ENCODE data around the gene BMPR1A.
A peak's percentile ranks its signal among the peaks of the same experiment; 100 is the strongest.
"Not testable (repeated sequence)": the region's sequence is repeated elsewhere in the genome, so short reads cannot be mapped to it uniquely, and the experiment has no call there.

The BMPR1A gene

DNA sequence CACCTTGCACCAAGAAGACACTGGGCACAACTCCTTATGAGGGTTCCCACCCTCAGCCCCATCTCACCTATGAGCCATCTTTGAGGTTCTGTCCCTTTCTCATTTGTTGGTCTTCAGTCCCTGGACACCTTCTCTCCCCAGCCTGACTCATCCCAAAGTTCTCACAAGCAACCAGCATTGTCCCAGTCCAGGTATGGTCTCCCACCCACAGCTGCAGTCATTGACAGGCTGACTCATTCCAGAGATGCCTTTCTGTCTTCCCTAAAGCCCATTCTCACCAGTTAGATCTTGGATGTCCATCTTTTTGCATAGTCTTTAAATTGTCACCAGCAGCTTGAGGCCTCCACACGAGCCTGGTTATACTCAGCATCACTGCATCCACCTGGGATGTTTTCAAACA, 26.7 kb upstream of the BMPR1A start:
- no peak for DNase-seq

DNA sequence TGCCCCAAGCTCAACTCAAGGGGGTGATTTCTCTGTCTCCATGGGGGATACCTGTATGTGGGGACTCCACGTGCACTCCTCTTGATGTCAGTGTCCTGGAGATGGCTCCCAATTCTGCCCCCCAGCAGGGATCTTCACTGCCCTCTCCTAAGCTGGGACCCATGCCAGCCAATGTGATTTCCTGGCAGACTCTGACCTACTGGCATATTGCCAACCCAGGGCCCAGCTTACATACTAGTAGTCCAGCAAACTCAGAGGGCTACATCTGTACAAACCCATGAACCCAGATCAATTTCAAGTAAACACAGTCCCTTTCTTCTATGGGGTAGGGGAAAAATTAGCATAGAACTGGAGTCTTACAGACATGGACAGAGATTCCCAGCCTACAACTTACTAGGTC, 26.2 kb upstream of the BMPR1A start:
- DNase-seq: peak in 18 of 58 donors; percentile 4 to 89 (median 15)

DNA sequence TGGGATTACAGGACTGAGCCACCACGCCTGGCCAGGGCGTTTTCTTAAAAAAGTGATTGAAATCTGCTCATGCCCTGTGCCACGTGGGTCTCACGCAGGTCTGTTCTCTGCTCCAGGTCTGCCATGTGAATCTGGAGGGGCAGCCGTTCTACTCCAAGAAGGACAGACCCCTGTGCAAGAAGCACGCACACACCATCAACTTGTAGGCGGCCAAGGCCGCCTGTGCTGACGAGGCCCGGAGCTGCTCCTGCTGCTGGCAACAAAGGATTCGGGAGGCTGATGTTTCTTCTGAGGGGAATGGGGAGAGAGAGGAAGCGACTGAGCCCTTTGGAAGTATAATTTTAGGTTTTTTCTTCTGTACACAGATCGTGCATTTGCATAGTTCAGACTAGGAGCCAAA, 23.6 kb upstream of the BMPR1A start:
- no peak for DNase-seq

DNA sequence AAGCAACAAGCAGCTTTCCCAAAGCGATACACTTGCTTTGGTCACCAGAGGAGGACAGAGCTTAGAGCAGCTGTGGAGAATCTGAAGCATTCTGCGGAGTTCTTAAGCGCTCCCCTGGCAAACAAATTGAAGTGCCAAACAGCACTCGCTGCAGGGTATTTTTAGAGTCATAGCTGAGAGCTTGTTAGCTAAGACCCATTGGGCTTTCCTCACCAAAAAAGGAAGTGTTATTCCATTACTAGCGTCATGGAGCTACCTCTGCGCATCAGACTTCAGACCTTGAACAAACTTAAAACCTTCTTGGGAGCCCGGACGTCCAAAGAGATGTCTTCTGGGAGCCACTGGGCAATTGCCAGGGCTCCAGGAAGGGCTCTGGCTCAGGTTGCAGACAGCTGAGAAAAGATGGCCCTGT, 23.2 kb upstream of the BMPR1A start:
- DNase-seq: peak in 12 of 58 donors; percentile 5 to 43 (median 14)

DNA sequence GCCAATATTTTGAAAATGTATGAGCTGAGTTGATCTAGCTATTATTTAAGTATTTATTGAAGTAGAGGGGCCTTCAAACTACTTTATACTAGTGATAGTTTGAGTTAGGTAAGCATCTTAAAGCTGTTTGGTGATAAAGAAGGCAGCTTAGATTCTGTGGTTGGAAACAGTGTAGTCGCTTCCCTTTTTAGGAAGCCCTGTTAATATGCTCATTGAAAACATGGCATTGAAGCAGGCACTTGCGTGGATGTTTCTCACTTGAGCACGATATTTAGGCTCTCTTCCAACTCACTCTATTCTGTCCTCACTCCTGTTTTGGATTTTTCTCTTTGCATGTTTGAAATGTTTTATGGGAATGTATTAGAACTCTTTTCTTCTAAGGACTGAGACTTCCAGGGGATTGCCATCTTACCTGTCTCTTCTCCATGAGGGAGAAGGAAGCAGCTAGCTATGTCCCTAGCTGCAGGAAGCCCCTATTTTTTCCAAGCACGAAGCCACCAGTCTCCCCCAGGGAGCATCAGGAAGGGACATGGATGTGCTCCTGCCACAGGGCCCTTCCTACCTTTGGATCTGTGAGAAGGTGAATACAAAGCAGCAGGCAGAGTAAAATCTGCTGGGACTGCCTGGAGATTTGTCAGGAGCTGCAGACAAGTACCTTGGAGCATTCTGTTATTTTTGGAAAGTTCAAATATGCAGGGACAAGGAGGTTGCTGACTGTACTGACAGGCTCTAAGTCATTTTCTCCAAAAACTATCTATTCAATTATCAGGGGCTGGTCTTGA, 22.0 kb upstream of the BMPR1A start:
- DNase-seq: no peak

DNA sequence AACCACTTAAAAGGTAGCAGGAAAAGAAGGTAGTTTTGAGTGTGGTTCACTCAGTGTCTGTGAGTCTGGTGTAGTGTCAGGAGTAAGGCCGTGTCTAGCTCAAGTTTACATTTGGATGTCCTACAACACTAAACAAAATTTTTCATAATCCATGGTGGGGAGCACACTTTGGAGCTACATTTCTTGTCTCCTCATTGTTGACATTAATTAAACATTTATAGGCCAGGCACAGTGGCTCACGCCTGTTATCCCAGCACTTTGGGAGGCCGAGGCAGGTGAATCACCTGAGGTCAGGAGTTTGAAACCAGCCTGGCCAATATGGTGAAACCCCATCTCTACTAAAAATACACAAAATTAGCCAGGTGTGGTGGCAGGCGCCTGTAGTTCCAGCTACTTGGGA, 21.1 kb upstream of the BMPR1A start:
- not testable (repeated sequence) for DNase-seq

DNA sequence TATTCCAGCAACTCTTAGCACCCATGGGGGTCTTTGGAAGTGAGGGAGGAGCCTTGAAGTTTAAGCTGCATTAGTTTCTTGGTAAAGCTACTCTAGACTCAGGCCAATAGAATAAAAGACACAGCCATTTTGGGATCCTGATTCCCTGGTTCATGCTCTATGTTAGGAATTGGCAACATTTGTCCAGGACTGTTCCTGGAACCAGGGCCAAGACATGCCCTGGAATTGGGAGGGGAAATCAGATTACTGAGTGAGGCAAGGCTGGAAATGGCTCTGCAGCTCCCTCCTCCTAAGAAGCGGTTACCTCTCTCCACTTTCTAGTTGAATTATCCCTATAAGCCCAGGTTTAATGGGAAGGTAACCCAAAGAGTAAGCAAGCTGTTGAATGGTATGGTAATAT, 14.2 kb upstream of the BMPR1A start:
- no peak for DNase-seq

DNA sequence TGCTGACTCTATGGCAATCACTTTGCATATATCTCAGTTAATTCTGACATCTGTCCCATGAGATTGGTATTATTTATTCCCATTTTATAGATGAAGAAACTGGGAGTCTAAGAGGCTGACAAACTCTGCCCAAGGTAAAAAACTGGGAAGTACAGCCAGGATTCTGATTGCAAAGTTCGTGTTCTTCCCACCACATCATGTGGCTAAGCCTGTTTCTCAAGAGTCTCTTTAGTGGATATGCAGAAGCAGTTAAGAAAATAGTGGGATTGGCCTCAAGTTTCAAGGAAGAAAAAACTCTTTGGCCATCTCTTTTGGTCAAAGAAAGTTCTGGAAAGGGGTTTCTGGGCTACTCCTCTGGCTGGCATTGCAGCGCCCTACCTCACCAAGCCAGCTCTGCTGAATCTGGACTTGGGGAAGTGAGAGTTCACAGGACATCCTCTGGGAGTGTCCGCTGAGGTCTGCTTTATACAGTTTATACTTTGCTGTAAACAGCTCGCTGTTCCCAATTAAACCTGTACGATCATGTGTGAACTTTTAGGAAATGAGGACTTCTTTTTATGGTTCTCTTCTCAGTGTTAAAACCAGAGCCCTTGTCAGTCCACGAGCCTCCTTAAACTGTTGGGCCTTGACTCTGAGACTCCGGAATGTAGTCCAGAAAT, 12.2 kb upstream of the BMPR1A start:
- no peak for DNase-seq

DNA sequence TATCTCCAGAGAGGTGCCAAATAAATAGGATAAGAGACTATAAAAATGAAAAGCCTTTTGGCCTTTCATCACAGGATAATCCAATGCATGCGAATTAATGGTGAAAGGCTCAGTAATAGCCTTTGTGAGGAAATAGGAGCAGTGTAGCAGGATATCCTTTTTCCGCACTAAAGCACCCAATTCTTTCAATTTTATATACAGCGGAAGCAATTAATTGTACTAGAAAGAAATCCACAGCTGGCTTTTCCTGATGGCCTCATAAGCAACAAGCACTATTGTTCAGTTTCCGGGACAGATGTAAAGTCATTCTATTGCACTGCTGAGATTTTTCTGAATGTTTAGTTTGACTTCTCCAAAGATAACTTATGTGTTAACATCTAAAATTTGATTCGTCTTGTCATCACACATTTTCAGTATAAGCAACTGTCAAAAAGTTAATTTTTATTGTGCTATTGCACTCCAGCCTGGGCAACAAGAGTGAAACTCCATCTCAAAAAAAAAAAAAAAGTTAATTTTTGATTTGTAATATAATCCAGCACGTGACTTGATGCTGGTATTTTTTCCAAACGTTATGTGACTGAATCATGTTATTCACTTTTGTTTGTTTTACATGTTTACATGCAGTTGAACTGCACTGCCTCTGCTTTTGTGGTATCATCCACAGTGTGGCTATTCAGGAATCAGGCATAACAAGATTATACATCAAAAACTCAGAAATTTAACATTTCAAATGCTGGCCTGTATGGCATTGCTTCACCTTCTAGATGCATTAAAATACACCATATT, 8.4 kb upstream of the BMPR1A start:
- no peak for DNase-seq

DNA sequence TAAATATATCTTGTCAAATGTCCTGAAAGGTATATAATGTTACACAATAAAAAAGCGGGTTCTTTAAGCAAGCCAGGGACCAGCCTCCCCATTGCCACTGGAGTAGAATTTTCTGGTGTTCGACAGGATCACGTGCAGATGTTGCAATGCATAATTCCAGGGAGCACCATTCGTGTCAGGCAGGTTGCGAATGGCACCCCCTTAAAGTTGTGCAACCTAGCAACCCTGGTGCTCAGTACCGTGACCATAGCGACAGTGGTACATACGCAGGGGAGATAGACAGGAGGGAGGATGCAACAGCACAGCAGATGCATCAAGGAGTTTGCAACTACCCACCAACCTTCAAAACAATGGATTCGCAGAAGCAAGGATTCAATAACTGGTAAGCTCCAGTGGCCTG, 6.6 kb upstream of the BMPR1A start:
- no peak for DNase-seq

DNA sequence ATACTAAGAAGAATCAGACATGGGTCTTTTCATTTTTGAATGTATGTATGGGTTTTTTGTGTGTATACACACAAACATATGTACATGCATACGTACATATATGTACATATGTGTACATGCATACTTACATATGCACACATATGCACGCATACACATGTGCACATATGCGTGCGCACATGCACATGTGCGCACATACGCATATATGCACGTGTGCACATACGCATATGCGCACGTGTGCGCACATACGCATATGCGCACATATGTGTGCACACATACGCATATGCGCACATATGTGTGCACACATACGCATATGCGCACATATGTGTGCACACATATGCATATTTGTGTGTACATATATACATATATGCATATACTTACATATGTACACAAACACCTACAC, 4.9 kb upstream of the BMPR1A start:
- no peak for DNase-seq

DNA sequence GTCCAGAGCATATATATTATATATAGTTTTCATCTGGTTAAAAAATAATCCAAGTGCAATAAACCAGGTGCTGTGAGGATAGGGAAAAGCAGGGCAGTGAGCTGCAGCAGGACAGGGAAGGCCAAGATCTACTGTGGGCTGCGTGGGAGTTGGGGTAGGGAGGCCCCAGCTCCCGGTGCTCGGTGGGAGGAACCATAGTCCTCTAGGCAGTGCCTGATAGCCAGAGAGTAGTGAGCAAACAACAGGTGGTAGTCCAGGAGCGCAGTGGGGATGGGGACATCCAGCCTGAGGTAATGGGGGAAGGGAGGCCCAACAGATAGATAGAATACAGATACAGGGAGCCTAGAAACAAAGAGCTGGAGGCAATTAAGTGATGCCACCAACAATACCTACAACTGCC, 4.1 kb upstream of the BMPR1A start:
- no peak for DNase-seq

DNA sequence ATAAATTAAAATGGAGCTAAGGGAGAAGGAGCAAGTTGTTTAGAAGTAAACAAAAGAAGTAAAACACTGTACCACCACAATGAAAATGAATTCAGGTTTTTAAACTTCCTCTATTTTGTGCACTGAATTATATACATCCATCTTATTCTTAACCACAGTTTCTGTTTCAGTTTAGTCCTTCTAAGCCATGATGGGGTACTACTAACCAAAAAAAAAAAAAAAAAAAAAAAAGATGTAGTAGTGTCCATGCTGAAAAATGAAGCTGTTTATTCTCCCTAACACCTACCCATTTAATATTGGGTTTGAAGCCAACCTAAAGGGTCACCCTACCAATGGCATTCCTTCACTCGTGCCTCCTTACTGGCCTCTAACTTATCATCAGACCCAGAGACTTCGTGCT, 3.4 kb upstream of the BMPR1A start:
- DNase-seq: no peak

DNA sequence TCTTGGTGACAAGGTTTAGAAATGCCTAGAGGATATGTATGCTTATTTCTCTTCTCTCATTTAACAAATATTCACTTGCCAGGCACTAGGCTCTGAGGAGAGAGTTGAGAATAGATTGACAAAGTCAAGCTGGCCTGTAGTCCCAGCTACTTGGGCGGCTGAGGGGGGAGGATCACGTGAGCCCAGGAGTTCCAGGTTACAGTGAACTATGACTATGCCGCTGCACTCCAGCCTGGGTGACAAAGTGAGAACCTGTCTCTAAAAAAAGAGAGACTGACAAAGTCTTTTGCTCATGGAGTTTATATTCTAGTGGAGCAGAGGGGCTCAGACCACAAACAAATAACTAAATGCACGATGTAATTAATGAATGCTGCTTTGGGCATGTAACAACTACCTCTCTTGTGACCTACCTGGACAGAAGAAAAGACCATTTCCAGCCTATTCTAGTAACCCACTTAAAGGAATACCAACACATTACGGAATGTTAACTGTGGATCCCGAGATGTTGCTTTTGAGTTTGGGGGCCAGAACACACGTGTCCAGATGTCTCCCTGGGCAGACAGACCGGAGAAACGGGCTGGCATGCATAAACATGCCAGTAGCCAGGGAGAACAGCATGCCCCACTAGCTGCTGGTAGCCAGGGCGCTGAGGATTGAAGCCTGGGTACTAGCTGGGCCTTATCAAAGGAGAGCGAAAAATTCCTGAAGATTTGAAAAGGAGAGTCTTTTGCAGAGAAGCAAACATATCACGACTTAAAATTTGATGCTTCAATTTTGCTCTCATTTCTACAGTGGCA, 2.6 kb upstream of the BMPR1A start:
- DNase-seq: no peak

DNA sequence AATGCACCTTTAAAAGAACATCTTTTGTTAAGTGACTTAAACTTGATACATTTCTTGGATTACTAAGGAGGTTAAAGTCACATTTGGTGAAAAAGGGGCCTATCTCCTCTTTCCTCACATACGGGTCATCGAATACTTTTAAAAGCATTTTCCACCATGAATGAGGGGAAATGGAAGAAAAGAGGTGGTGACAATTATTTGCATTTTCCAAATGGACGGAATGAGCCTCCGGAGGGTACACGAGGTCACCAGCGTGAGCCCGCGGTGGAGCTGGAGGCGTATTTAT, 1.0 kb upstream of the BMPR1A start:
- DNase-seq: no peak

DNA sequence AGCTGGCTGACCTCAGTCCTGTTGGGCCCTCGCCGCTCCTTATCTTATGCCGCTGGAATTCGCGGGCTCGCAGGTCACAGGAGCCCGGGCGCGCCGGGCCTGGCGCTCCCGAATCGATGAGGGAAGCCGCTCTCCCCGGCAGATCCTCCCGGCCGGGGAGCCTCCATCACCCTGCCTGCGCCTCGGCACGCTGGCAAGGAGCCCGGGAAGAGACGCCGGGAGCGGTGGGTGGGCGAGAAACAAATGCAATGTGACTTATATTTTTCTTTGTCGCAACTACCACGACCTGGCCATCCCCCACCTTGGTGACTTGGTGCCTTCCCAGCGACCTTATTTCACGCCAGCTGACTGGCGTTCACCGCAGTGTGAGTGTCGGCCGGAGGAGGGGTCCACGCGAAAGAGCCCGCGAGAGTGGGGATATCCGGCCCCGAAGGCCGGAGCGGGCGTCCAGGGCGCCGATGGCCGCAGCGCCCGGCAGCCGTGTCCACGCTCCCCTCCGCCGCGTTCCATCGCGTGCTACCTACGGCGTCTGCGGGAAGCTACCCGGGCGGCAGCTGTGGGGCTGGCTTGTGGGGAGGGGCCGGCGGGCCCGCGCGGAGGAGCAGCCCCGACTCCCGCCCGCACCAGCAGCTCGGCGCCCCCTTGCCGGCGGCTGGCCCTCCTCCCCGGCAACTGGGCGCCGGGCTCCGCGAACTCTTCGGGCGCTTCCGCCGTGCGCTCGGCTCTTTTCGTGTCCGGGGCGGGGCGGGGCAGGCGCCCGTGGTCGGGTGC, 494 bp upstream of the BMPR1A start:
- DNase-seq: peak in 55 of 58 donors; percentile 6 to 95 (median 86)

DNA sequence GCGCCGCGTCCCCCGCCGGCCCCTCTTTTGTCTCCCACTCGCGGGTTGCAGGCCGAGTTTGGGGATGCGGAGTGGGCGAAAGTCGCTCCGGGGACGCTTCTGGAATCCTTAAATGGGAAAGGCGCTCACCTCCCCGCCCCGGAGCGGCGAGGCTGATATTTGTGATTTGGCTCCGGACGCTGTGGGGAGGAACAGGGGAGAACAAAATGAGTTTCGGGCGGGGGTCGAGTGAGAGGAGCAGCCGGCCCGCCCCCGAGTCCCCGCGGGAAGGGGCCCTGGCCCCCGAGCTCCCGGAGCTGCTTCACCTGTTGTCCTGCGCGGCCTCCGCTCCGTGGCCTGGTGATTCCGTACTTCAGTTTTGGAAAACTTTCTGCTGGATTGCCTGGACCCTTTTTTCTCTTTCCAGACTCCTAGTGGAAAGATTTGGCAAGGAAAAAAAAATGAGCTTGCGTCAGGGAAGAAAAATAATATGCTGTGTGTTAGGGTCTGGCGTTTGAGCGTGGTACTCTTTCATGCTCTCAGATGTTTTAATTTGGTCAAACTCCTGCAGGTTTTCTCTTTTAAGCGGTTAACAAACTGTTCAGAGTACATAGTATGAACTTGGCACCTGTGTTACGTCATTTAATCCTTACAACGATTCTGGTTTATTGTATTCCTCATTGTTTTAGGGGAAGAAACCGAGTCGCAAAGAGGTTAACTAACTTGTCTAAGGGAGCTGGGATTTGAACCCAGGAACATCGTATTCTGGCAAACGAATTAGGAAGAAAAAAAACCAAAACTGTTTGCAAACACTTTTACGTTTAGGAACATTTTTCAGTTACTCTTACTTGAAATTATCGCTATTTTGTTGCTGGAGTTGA, 924 bp downstream of the BMPR1A start:
- peak in 26 of 58 donors; percentile 8 to 66 (median 41) for DNase-seq

DNA sequence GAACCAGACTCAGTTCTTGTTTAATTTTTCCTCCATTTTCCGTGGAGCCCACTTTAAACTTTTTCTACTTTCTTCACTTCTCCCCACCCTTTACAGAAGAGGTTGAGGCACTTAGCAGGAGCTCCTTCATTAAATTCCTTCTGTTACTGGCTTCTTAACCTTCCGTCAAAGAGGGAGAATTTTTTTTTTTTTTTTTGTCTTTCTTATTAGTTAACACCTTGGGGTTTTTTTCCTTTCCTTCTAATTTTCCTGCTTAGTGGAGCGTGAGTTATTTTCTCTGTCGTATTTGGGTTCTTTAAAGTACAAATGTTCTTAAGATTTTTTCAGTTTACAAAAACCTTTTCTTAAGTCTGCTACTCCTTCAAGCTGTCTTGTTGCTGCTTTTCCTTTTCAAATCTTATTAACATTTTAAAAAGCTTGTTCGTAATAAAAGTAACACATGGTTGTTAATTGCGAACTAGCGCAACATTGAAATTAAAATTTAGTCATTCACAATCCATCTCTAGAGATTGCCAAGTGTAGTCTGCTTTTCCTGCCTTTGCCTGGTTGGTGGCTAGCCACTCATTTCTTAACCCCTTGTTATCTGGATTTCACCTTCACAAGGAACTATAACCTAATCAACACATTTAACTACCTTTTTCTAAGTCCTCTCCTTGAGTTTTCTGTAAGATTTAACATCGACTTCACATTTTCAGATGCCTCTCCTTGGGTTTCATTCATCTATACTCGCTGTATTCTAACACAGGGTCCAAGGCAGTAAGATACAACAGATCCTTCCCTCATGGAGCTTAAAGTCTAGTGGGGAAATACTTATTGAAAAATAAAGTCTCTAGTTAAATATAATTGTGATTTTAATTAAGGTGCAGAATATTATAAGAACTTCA, 2.0 kb downstream of the BMPR1A start:
- DNase-seq: peak in 1 of 58 donors; percentile 11
